Naive thymus-derived CD4-positive, alpha-beta T cell (primary cell): Measurements from ENCODE around the gene KIAA0825. TPM values are rescaled to one million over a fixed set of nuclear protein-coding genes. Genes with fewer than 3 reads are reported as not detected.

Experiments used
- ATAC-seq: fragments of 150-1000 bp; cut with Tn5 transposase; 2 replicates; pipeline ENCODE4 v1.10.0; 2021; ENCODE audit warnings: mild to moderate bottlenecking, moderate library complexity
- CTCF ChIA-PET: fragments of 350-600 bp; sonication (Branson Sonifier 250); formaldehyde crosslinking; loops from one replicate; lab custom pipeline; 2021; ENCODE audit warnings: antibody characterized with exemption; lab: Charles Lee
- POLR2A ChIA-PET: fragments of 350-600 bp; sonication (Branson Sonifier 250); formaldehyde crosslinking; loops from one replicate; lab custom pipeline; 2021; ENCODE audit warnings: antibody characterized with exemption, inconsistent platforms; lab: Charles Lee
- DNase-seq, 9 donors: peaks; one replicate each; pipeline versions ENCODE4 v3.0.0 to v3.0.0-alpha.2; 2020 to 2022; ENCODE audit warnings: mixed read lengths in 1 of 9
- H3K27ac ChIP-seq: one replicate; pipeline ENCODE4 v1.7.0; 2013; ENCODE audit warnings: mild to moderate bottlenecking, low read depth, low read length, moderate library complexity
- H3K27me3 ChIP-seq, 2 donors: one replicate each; pipeline ENCODE4 v1.7.0; 2013; ENCODE audit warnings: low read length in 2 of 2, mild to moderate bottlenecking in 2 of 2, moderate library complexity in 2 of 2; ENCODE audit not compliant: control insufficient read depth in 2 of 2, insufficient read depth in 2 of 2
- H3K36me3 ChIP-seq, 3 experiments: 1 replicate in 2 of 3; 2 replicates in 1 of 3; pipeline ENCODE4 v1.7.0; 2013; ENCODE audit warnings: low read length in 3 of 3, mild to moderate bottlenecking in 3 of 3, moderate library complexity in 1 of 3; ENCODE audit not compliant: insufficient read depth in 3 of 3, control insufficient read depth in 2 of 3
- H3K4me1 ChIP-seq, 2 donors: one replicate each; pipeline ENCODE4 v1.7.0; 2013; ENCODE audit warnings: low read length in 2 of 2, mild to moderate bottlenecking in 2 of 2, moderate library complexity in 1 of 2; ENCODE audit not compliant: control insufficient read depth in 2 of 2, insufficient read depth in 2 of 2
- H3K4me3 ChIP-seq: 2 replicates; pipeline ENCODE4 v1.7.0; 2013; ENCODE audit warnings: mild to moderate bottlenecking, low read length
- H3K9me3 ChIP-seq, 3 experiments: 1 replicate in 2 of 3; 2 replicates in 1 of 3; pipeline ENCODE4 v1.7.0; 2013; ENCODE audit warnings: low read length in 3 of 3; ENCODE audit not compliant: control insufficient read depth in 2 of 3
- H3K27ac Mint-ChIP-seq, 9 donors: one replicate each; pipeline ENCODE4 v1.8.0; 2020 to 2022; ENCODE audit warnings: mixed read lengths in 9 of 9, mild to moderate bottlenecking in 8 of 9, moderate library complexity in 5 of 9, inconsistent platforms in 2 of 9
- H3K27me3 Mint-ChIP-seq, 5 donors: one replicate each; pipeline ENCODE4 v1.8.0; 2021 to 2022; ENCODE audit warnings: mixed read lengths in 5 of 5, mild to moderate bottlenecking in 1 of 5
- H3K36me3 Mint-ChIP-seq, 5 donors: one replicate each; pipeline ENCODE4 v1.8.0; 2020 to 2022; ENCODE audit warnings: mixed read lengths in 5 of 5, mild to moderate bottlenecking in 3 of 5, inconsistent platforms in 1 of 5
- H3K4me1 Mint-ChIP-seq, 7 donors: one replicate each; pipeline ENCODE4 v1.8.0; 2020 to 2022; ENCODE audit warnings: mixed read lengths in 7 of 7, mild to moderate bottlenecking in 3 of 7, inconsistent platforms in 1 of 7
- H3K4me3 Mint-ChIP-seq, 10 donors: one replicate each; pipeline ENCODE4 v1.8.0; 2020 to 2022; ENCODE audit warnings: mild to moderate bottlenecking in 10 of 10, mixed read lengths in 10 of 10, moderate library complexity in 6 of 10, inconsistent platforms in 2 of 10
- H3K9me3 Mint-ChIP-seq, 11 donors: one replicate each; pipeline ENCODE4 v1.8.0; 2020 to 2022; ENCODE audit warnings: mixed read lengths in 11 of 11, mild to moderate bottlenecking in 4 of 11, inconsistent platforms in 1 of 11, moderate library complexity in 1 of 11
- intact Hi-C, 2 donors: fragments of 100-400 bp; cut with micrococcal nuclease; formaldehyde crosslinking; loops; one replicate each; pipeline ENCODE4 v1.15.1; 2023
- polyA plus RNA-seq, 2 donors: library from polyadenylated mRNA; unstranded; fragments of 300-500 nt; fragmentation: Illumina TruSeq; gene quantifications; one replicate each; pipeline ENCODE4 v1.2.3, GENCODE V29; 2021
- total RNA-seq, 6 experiments: library from RNA in 5 of 6; stranded (reverse) in 5 of 6; gene quantifications; 1 replicate in 5 of 6; 2 replicates in 1 of 6; pipeline ENCODE4 v1.2.3 and lab custom pipeline; 2021 to 2026

The KIAA0825 gene
- total and polyA plus RNA-seq, 7 experiments from 2014 or later = 0.38 to 3.2 (median 1.3) TPM

DNA sequence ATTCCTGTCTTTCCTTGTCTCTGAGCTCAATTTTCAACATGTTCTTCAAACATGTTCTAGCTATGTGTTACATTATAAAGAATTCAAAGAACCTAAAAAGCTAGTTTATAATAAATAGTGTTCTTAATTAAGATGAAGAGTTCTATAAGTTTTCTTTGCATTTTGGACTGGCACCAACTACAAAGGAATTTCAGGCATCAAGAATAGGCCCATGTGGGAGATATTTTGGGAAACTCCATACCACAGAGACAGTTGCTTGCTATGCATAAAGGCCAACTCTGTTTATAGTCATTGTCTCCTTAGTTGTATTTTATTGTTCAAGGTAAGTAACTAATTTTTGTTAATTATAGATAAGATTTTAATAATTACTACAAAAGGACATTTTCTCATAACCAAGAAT, 4.6 kb upstream of the KIAA0825 start:
- Mint-ChIP-seq H3K4me1 (peaks cover 13 to 36% (median 32%) of the 10 kb centered on the region in 7 donors), H3K4me3 (no peak overlapping the region), H3K27ac (no peak overlapping the region), H3K27me3 (no peaks in the 10 kb centered on the region), H3K9me3 (no peaks in the 10 kb centered on the region), H3K36me3 (no peaks in the 10 kb centered on the region)
- intact Hi-C loops = no loop called here
- Histone ChIP-seq H3K27me3 (no peaks in the 10 kb centered on the region), H3K27ac (no peak overlapping the region), H3K4me1 (peaks cover 6 to 10% of the 10 kb centered on the region in 2 donors), H3K4me3 (no peak overlapping the region), H3K36me3 (peaks cover 0 to 3% (median 0%) of the 10 kb centered on the region in 3 experiments), H3K9me3 (no peaks in the 10 kb centered on the region)
- ATAC-seq (no peak), DNase-seq (no peak)
- ChIA-PET CTCF (no interaction called here), POLR2A (no interaction called here)

DNA sequence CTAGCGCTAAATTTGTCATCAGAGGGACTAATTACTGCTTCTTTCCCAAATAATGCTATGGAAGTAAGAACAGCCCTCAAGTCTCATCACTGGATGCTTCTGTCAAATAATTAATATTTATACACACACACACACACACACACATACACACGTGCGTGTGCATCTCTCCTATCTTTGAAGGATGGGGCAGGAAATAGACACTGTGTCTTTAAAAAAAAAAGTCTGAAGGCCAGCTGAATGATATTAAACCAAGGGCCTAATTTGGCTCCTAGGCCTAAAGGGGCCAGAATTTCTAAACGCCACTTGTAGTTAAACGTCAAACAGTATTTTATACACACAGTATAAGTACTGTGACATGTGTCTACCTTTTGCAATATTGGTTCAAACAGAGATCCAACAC, 3.4 kb upstream of the KIAA0825 start:
- Histone ChIP-seq H3K4me1 (peaks cover 6 to 10% of the 10 kb centered on the region in 2 donors), H3K9me3 (no peaks in the 10 kb centered on the region), H3K4me3 (no peak overlapping the region), H3K27me3 (no peaks in the 10 kb centered on the region), H3K27ac (no peak overlapping the region), H3K36me3 (peaks cover 0 to 4% (median 0%) of the 10 kb centered on the region in 3 experiments)
- ChIA-PET POLR2A (no interaction called here), CTCF (no interaction called here)
- Mint-ChIP-seq H3K9me3 (no peaks in the 10 kb centered on the region), H3K4me3 (peak overlapping the region in 2 of 10 donors; percentile 2 to 20), H3K36me3 (peaks cover 0 to 3% (median 0%) of the 10 kb centered on the region in 5 donors), H3K4me1 (peaks cover 14 to 48% (median 42%) of the 10 kb centered on the region in 7 donors), H3K27ac (no peak overlapping the region), H3K27me3 (no peaks in the 10 kb centered on the region)
- no peak for ATAC-seq
- DNase-seq = no peak
- intact Hi-C loops = no loop called here

DNA sequence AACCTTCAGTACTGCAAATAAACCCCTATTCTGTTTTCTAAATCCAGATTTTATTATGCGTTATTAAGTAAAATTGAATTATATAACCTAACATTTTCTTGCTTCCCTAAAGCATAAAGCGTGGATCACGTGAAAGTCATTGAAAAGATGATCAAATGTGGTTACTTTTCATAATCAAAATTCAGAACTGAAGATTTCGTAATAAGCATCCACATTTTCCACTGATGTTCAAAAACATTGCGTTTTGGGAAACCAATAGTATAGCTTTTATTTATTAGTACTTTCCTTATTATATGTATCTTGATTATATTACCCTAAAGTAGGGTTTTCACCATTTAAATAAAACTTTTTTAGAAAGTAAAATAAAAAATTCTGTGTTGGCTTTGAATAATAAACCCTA, 1.9 kb upstream of the KIAA0825 start:
- H3K27me3 ChIP-seq = no peaks in the 10 kb centered on the region
- no peak overlapping the region for H3K27ac ChIP-seq
- H3K27me3 Mint-ChIP-seq = no peaks in the 10 kb centered on the region
- H3K36me3 ChIP-seq = peaks cover 0 to 4% (median 0%) of the 10 kb centered on the region in 3 experiments
- H3K9me3 Mint-ChIP-seq = no peaks in the 10 kb centered on the region
- peaks cover 14 to 48% (median 43%) of the 10 kb centered on the region in 7 donors for H3K4me1 Mint-ChIP-seq
- peak overlapping the region in 5 of 10 donors; percentile 92 to 98 (median 94) for H3K4me3 Mint-ChIP-seq
- no peaks in the 10 kb centered on the region for H3K9me3 ChIP-seq
- H3K4me3 ChIP-seq = no peak overlapping the region
- POLR2A ChIA-PET = no interaction called here
- H3K36me3 Mint-ChIP-seq = peaks cover 0 to 3% (median 0%) of the 10 kb centered on the region in 5 donors
- CTCF ChIA-PET = no interaction called here
- H3K4me1 ChIP-seq = peaks cover 6 to 10% of the 10 kb centered on the region in 2 donors
- intact Hi-C loops = no loop called here
- no peak for ATAC-seq
- no peak for DNase-seq
- no peak overlapping the region for H3K27ac Mint-ChIP-seq

DNA sequence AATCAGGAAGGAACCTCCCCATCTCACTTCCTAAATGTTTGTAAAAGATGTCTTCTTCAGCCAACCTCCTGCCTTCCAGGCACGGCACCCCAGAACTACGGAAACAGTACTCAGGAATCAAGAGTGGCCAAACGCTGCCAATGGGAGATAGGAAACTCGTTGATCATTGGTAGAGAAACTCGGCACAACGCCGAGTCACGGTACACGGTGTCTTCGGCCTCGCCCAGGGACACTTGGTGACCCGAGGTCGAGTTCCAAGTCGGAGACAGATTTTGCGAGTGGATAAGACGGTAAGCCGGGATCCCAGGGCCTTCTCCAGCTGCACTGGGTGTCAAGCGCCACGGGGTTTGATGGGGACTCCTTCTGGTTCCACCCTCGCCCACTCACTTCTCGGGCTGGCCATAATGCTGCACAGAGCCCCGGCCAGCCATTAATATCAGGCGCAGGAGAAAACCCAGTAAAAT, 343 bp downstream of the KIAA0825 start:
- Histone ChIP-seq H3K4me3 (peak overlapping the region; percentile 79), H3K9me3 (no peaks in the 10 kb centered on the region), H3K4me1 (peaks cover 6 to 7% of the 10 kb centered on the region in 2 donors), H3K27me3 (no peaks in the 10 kb centered on the region), H3K27ac (peak overlapping the region; percentile 63), H3K36me3 (peaks cover 0 to 4% (median 0%) of the 10 kb centered on the region in 3 experiments)
- no peaks in the 10 kb centered on the region for H3K27me3 Mint-ChIP-seq
- no peaks in the 10 kb centered on the region for H3K9me3 Mint-ChIP-seq
- peak overlapping the region; percentile 92 to 99 (median 96) for H3K4me3 Mint-ChIP-seq
- peak; percentile 33 for ATAC-seq
- peak overlapping the region; percentile 30 to 96 (median 89) for H3K27ac Mint-ChIP-seq
- H3K4me1 Mint-ChIP-seq = peaks cover 14 to 47% (median 43%) of the 10 kb centered on the region in 7 donors
- POLR2A ChIA-PET = no interaction called here
- intact Hi-C loops = loop anchor here (1.0 to 10.0 kb wide), 12 partner anchors 8 to 1347 kb away; partner anchors contain the start of genes ELL2 (in 2 of the 2), SKIC3 (in 2 of the 2) and ARSK (in 1 of the 2)
- DNase-seq = no peak
- H3K36me3 Mint-ChIP-seq = peaks cover 0 to 3% (median 0%) of the 10 kb centered on the region in 5 donors
- CTCF ChIA-PET = no interaction called here

DNA sequence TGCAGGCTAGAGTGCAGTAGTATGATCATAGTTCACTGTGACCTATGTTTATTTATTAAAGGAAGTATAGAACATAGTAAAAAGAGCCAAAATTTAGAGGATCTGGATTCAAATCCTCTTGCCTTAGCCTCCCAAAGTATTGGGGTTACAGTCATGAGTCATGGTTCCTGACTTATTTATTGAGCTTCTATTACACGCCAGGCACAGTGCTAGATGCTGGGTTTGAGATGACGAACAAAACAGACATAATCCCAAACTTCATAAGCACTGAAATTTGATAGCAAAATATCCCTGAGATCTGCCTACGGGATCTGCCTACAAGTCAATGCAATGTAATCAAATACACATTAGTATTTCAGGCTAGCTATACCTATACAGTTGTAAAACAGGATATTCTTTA, 2.5 kb downstream of the KIAA0825 start:
- Mint-ChIP-seq H3K4me1 (peaks cover 12 to 42% (median 25%) of the 10 kb centered on the region in 7 donors), H3K36me3 (peaks cover 0 to 4% (median 0%) of the 10 kb centered on the region in 5 donors), H3K27ac (no peak overlapping the region), H3K9me3 (no peaks in the 10 kb centered on the region), H3K4me3 (no peak overlapping the region), H3K27me3 (no peaks in the 10 kb centered on the region)
- POLR2A ChIA-PET = no interaction called here
- H3K36me3 ChIP-seq = peaks cover 0 to 4% (median 0%) of the 10 kb centered on the region in 3 experiments
- intact Hi-C loops = loop anchor here (5.0 to 10.0 kb wide), 6 partner anchors 121 to 1349 kb away; partner anchors contain the start of genes ELL2 (in 2 of the 2), ARSK (in 1 of the 2) and SKIC3 (in 1 of the 2)
- H3K27me3 ChIP-seq = no peaks in the 10 kb centered on the region
- CTCF ChIA-PET = no interaction called here
- DNase-seq (no peak), ATAC-seq (no peak)
- H3K4me3 ChIP-seq = no peak overlapping the region
- H3K9me3 ChIP-seq = no peaks in the 10 kb centered on the region
- H3K4me1 ChIP-seq = peaks cover 4 to 6% of the 10 kb centered on the region in 2 donors
- no peak overlapping the region for H3K27ac ChIP-seq

DNA sequence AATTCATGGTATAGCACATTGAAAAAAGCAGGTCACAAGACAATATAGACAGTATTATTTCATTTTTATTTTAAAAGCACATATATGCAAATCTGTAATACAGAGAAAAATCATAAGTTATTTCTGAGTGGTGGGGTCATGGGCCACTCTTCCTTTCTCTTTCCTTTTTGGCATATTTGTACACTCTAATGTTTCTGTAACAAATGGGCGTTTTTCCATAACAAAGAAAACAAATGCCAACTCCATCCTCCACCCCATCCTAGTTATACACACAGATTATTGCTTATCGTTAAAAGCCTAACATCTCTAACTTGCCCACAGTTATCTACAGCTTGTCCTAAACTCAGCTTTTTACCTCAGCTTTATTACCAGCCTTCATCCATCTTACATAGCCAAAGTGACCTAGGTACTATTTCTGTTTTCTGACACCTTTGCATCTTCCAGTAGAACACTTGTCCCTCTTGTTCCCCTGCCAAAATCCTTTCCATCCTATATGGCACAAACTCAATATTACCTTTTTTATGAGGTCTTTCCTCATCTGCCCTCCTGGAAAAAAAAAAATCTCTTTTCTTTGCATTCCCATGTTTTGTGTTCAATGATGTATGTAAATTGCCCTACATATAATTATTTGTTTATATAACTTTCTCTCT, 4.1 kb downstream of the KIAA0825 start:
- ATAC-seq = no peak
- Histone ChIP-seq H3K27ac (no peak overlapping the region), H3K27me3 (no peaks in the 10 kb centered on the region), H3K9me3 (no peaks in the 10 kb centered on the region), H3K4me3 (no peak overlapping the region), H3K36me3 (peaks cover 0 to 4% (median 0%) of the 10 kb centered on the region in 3 experiments), H3K4me1 (peaks cover 2 to 3% of the 10 kb centered on the region in 2 donors)
- POLR2A ChIA-PET = no interaction called here
- H3K27me3 Mint-ChIP-seq = no peaks in the 10 kb centered on the region
- no peaks in the 10 kb centered on the region for H3K9me3 Mint-ChIP-seq
- CTCF ChIA-PET = no interaction called here
- peaks cover 0 to 5% (median 0%) of the 10 kb centered on the region in 5 donors for H3K36me3 Mint-ChIP-seq
- no peak overlapping the region for H3K27ac Mint-ChIP-seq
- no peak for DNase-seq
- intact Hi-C loops = loop anchor here (10.0 kb wide), 3 partner anchors 181 to 1351 kb away; partner anchors contain the start of genes ARSK (in 1 of the 2), ELL2 (in 1 of the 2) and SKIC3 (in 1 of the 2)
- H3K4me3 Mint-ChIP-seq = no peak overlapping the region
- H3K4me1 Mint-ChIP-seq = peaks cover 8 to 37% (median 17%) of the 10 kb centered on the region in 7 donors
